ENCODE data around the gene LANCL1.

Gene LANCL1, protein sequence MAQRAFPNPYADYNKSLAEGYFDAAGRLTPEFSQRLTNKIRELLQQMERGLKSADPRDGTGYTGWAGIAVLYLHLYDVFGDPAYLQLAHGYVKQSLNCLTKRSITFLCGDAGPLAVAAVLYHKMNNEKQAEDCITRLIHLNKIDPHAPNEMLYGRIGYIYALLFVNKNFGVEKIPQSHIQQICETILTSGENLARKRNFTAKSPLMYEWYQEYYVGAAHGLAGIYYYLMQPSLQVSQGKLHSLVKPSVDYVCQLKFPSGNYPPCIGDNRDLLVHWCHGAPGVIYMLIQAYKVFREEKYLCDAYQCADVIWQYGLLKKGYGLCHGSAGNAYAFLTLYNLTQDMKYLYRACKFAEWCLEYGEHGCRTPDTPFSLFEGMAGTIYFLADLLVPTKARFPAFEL

DNA sequence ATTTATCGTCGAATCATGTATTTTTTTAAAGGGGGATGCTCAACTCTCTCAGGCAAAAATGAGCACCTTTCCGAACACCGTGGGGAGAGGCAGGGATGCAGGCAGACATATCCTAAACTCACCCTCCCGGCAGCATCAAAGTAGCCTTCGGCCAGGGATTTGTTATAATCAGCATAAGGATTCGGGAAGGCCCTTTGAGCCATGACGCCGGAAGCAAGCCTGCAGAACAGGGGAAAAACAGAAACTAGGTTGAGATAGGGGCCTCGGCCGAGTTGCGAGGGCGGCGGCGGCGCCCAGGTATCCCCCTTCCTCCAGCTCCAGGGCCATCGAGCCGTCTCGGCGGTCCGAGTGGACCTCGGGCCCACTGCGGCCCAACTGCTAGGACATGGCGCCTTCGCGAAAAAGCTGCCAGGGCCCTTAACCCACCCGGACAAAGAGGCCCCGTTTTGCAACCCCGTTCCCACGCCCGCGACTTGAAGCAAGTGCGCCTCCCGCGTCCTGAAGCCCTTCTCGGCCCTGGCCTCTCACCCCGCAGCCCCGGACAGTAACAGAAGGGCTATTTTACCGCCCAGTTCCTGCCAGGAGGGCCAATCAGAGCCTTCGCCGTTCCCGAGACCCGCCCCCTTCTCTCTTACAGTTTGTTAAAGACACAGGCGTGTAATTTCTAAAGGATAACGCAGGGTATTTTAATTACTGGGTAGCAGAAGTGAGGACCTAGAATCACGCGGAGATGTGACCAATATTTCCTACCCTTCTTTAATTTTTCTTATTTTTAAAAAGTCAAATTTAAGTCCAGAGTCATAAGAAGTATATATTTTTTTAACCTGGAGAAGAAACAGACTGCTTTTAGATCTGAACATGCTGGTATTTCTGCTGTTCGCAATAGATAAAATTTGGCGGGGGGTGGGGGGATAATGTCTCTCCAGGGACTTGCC is at the start of gene LANCL1:
TSS of gene LANCL1 (minus strand) at position 566 of the 935 bp plus-strand sequence. CDS start at position 203, 363 bp downstream.
- peak; percentile 89 for DNase-seq

DNA sequence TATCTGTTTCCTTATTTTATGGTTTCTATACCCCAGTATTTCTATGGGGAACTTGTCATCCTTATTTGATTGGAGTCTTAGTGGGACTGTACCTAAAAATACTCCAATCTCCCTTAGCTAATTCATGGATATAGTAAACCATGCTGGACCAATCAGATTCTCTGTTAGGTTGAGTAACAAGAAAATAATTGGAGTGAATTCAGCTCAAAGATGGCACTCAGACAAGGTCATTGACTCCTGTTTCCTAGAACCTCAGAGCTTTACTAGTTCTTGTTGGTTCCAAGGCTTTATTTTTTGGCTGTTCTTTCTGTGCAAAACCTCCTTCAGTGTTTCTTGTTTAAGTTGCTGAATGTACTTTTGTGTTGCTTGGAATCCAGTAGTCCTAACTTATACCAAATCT is 48.0 kb upstream of the LANCL1 start:
- DNase-seq: no peak

DNA sequence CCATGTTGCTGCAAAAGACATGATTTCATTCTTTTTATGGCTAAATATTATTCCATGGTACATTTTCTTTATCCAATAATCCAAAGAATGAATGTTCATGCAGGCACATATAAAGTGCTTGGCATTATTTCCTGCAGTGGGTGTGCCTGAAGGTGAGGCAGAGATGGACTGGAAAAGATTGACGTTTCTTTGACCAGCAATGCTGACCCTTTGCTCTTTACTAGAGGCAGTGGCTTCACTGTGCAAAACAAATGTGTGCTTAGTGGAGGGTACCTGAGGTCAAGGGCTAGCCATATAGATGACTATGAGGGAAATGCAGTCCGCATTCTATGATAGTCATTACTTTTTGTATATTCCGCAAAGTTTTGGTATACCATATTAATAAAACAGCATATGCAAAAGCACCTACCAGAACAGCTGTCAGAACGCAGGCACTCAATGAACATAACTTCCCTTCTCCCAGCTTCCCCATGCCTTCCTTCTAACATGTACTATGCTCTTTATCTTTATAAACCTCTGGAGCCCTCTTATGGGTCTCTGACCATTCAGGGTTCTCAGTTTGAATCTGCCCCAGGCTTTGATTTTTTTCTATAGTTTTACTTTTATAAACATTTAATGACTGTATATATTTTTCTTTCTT is 47.2 kb upstream of the LANCL1 start:
- no peak for DNase-seq

DNA sequence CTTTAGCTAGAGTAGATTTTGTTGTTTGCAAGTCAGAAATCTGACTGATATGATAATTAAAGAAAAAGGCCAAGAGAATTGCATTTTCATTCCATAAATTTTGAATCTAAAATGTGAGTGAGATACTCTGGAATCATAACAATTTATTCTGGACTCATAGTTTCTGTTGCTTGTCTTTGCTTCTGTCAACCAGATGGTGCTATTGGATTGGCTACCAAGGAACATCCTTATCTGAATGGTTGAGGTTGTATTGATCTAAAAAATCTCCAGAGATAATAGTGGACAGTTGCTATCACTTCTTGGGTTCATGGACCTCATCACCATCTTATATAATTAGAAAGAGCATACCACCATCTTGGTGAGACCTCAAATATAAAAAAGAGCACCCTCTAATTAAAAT is 45.8 kb upstream of the LANCL1 start:
- DNase-seq: no peak

DNA sequence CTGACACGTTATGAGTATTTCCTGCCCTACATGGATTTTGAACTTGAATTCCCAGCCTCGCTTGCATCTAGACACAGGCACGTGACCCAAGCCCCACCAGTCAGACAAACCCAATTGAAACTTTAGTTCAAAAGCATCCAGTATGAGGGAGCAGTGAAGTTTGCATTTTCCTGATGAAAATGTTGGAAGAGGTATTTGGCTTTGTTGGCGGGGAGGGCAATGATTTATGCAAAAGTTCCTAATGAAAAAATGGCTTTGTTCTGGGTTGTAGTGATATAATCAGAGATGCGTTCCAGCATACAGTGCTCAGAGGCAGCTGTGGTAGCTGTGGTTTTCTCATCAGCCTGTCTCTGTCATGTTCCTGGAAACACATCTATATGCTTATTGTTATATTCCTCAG is 43.0 kb upstream of the LANCL1 start:
- DNase-seq: no peak

DNA sequence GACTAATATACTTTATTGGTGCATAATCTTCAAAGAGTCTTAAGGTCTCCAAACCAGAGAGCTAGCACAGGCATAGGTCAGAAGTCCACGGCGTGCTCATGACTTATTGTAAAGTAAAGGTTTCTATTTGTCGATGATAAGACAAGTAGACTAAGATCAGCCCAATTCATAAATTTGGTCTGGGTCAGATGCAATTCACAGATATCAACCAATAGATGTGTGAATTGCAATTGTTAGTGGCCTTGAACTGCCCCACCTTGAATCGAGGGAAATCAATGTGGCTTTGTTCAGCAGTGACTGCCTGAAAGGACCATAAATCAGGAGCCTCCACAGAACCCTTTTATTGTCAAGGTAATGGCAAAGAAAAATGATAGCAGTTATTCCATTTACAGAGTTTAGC is 40.7 kb upstream of the LANCL1 start:
- DNase-seq: no peak

DNA sequence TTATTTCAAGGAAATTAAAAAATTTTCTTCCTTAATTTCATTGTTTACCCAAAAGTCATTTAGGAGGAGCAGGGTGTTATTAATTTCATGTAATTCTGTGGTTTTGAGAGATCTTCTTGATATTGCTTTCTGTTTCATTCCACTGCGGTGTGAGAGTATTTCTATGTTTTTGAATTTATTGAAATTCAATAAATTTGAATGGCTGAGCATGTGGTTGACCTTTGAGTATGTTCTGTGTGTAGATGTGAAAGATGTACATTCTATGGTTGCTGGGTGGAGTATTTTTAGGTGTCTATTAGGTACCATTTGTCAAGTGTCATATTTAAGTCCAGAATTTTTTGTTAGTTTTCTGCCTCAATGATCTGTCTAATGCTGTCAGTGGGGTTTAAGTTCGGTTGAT is 39.4 kb upstream of the LANCL1 start:
- no peak for DNase-seq

DNA sequence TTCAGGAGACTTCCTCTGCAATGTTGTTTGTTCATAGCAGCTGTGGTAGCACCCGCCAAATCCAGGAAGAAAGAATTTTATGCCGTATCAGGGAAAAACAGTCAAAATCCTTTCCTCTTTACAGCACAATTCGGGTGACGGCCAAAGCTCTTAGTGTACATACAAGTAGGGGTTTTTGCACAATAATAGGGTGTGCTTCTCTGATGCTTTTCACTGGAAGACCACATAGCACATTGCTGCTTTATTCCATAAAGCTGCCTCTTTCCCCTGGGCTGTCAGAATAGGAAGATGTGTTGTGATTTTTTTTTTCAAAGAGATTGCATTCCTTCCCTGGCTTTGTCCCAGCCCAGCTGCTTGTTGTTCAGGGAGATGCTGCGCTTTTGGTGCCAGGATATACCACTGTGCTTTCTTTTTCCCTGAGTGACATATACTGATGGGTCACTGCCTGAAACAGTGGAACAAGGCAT is 27.2 kb upstream of the LANCL1 start:
- no peak for DNase-seq

DNA sequence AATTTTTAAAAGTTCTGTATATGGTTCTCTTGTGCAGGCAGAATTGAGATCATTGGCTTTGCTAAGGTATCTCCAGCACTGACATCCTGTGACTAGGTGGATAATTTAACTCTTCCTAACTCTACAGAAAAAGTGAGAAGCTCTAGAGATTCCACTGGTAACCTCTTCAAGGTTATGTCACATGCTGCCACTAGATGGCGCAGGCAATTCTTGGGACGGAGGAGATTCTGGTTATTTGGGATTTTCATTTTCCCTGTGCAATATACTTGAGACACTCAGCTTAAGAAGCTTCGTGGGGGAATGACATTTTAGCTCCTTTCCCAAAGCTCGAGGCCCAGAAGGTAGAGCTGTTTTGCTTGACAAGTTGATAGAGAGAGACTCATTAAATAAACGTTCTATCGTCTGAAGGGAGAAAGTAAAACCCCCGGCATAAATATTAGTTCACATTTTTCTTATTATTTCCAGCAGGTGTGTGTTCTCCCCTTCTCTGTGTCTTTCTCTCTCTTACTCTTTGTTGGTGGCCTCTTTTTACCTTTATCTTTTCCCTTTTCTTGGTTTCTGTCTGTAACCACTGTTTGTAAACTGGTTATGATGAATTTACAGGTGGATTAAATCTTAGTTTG is 26.6 kb upstream of the LANCL1 start:
- no peak for DNase-seq

DNA sequence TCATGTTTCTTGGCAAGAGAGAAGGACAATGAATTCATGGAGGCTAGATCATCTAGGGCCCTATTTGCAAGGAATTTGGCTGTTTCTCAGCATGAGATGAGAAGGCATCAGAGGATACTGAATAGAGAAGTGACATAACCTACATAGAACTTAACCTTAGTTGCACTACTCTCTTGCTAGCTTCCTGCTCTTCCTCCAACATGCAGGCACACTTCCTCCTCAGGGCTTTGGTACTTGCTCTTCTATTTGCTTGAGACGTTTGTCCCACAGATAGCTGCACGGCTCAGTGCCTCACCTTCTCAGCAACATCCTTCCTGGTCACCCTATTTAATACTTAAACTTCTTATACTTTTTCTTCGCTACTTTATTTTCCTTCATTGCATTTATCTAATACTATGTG is 20.0 kb upstream of the LANCL1 start:
- no peak for DNase-seq

DNA sequence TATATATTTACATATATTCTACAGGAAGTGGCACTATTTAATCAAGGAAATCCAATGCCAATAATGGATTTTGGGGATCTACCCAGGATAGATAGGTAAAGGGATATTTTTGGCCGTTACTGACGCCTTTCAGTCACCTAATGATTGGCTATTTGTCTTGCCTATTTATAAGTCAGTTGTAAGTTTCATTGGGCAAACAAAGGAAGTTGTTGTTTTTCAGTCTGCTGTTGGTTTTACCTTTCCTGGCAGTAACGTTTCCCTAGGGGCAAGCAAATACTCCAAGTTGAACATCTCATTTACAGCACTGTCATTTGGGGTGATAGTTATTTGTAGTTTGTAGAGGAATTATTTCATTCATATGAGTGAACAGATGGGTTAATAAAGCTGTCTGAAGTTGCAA is 17.0 kb upstream of the LANCL1 start:
- no peak for DNase-seq

DNA sequence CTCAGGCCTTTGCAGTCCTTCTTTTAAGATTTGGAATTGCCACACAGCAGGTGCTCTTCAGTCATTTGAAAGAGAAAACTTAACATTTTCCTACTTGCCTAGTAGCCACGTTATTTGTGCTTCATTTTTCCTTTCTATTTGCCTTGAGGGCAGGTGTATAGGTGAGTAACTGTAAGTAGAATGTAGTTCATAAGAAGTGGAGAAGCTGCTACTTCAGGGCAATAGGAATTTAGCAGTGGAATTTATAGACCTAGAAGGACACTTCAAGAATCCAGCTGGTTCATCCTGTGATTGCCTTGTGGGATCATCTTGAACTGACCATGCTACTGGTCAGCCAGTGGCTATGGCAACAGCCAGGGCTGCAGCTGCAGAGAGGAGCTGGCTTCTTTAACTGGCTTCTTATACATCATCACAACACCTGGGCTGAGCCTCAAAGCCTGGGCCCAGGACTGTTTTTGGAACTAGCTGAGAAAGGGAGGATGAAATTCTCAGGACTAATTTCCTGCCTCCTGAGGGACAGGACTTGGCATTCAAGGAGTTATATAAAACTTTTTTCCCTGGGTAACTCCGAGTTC is 5.1 kb upstream of the LANCL1 start:
- no peak for DNase-seq

DNA sequence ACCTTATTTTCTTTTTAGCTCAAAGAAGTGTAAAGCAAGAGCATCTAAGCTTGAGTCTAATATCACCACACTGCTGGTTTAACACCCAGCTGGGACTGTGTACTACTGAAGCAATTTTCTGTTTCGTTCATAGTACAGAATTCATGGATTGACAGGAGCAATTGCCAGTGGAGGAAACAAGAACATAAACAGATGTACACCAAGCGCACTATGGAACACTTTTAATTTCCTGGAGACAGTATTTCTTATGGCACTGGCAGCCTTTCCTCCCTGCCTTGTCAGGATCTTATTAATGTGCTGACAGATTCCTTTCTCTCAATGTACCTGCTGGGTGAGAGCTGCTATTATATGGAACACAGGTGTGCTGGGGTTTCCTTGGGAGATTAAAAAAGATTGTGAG is 4.2 kb upstream of the LANCL1 start:
- no peak for DNase-seq

DNA sequence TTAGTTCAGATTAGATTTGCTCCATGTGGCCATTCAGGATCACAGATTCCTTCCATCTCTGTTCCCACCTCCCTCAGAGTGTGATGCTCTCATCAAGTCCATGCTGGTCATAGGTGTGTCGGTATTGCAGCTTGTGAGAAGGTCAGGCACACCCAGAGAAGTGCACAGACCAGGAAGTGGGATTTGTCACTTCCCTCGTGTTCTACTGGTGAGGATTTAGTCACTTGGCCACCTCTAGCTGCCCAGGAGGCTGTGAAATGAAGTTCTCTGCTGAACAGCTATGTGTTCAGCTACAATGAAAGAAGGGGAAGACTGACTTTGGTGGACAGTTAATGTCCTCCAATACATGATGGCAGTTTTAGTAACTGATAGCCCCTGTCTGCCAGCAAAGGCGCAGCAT is 3.5 kb upstream of the LANCL1 start:
- no peak for DNase-seq

DNA sequence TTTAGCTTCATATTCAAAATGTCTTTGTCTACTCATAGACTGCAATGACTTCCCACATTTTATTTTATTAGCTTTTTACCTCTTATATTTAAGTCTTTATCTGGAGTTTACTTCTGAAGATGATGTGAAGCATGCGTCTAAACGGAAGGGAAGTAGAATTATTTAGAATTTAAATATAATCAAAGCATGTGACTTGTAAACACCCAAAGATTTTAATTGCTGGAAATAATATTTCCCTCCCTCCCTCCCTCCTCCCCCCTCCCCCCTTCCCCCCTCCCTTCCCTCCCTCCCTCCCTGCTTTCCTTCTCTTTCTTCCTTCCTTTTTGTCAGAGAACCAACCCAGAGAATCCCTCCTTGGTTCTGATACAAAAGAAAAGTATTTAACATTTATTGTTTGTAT is 2.1 kb upstream of the LANCL1 start:
- no peak for DNase-seq

DNA sequence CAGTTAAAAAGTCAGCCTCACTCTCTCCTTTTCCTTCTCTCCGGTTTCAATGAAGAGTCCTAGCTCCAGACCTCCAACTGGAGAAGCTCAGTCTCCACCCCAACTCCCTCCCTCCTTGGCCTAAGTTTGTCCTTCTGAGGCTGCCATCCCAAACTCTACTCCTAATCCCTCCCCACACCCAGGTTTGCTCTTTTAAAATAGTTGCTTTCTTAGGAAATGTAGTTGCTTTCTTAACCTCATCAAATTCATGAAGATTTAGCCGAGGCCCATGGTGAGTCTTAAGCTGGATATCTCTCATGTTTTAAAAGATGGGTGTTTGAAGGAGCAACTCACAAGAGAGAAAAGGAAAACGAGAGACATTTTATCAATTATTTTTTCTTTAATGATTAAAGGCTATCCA is 937 bp upstream of the LANCL1 start:
- no peak for DNase-seq

DNA sequence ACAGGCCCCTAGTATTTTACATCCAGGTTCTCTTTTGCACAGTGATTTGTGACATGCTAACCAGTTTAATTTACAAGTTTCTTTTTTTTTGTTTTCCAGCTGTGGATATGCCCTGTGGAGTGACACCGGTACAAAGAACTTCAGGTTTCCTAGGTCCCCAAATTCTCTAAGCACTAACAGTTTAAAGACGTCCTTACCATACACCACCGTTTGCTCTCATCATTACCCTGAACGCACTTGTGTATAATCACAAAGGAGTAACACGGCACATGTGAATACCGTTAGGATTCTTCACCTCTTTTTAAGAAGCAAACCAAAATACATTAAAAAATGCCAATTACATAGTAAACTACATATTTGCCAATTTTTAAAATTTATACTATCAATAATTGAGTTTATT is 853 bp downstream of the LANCL1 start:
- no peak for DNase-seq

DNA sequence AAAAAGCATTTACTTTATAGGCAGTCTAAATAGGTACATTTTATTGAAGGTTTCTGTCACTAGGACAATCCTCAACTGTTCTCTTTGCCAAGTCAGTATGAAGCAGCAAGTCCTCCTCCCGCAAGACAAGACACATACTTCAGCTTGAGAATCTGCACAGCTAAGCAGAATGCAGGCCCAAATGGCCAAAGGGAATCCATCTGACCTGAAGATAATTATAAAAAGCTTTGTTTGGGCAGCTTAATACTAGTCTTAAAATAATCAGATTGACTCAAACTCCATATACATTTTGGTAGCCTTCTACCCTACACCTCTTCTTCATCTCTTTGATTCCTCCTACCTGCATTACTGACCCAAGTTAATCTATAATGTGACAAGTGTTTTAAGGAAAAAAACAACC is 1.8 kb downstream of the LANCL1 start:
- no peak for DNase-seq

DNA sequence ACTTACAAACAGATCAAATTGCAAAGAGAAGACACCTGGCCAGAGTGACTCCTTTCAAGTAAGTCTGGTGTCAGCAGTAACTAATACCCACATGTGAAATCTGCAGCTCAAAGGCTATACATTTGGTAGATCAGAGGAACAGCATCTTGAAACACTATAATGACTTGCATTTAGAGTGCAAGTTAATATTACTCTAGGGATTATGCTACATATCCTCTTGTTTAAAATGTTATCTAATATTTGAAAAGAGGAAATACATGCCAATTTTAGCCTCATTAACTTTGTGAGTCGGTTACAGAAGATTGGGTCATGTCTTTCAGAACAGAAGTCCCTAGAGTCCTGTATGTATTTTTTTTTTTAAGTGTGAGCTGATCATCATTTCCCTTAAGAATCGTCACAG is 15.2 kb downstream of the LANCL1 start:
- no peak for DNase-seq

DNA sequence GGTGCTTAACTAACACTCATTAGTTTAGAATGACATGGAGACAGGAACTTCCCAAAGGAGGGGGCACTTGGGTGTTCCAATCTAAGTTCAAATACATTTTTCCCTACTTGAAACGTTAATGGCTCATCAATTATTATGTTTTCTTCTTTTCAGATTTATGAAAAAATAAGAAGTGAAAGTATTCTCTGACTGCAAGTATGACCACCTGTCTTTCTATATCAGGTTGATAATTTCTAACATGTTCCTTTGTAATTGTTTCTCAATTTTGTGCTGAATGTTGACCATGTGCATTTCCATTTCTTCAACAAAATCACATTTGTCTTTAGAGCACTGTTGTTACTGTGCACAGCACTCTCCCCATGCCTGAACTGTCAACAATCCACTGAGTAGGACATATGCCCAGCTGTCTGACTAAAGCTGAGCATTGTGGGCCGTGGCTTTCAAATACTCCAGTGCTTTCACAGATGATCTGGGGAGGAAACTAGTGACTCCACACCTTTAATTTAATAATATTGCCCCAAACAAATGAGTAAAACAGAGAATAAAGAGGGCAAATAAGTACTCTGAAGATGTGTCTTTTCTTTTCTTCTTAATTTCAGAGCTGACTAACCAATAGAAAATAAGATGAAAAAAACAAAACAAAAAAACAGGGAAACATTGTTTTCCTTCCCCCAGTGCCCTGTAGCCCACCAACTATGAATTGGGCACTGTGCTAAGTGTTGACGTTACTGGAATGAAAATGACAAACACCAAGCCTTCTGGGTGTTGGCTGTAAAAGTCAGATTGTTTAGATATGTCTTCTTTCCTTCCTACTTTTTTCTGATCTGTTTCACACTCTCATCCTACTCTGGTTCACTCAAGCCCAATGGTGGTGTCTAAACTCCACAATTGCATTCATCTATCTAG is 16.0 kb downstream of the LANCL1 start:
- DNase-seq: no peak

DNA sequence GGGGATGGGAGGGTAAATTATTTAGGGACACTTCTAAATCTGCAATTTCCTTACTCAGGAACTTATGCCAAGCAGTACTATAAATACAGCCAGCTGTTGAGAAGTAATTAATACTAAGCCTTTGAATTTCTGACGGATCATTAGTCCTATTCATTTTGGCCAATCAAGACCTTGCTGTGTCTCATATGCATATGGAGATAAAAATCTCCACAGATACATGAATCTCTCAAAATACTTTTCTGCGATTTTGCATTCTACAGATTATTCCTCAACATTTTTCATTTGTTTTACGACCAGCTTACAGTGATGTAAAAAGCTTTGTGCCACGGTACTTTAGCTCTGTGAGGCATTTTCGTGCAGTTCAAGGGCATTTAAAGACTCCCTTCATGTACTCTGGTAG is 16.7 kb downstream of the LANCL1 start:
- DNase-seq: no peak

DNA sequence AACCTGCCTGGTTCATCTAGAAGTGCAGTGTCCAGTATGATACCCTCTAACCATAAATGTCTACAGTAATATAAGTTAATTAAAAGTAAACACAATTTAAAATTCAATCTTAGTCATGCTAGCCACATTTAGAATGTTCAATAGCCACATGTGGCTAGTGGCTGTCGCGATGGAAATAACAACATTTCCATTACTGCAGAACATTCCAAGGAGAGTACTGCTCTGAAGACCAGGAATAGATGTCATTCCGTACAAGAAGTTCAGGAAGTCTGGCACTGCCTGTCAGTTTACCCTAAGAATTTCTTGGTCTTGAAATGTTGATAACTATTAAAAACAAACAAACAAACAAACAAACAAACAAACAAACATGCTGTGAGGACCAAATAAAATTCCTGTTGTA is 17.2 kb downstream of the LANCL1 start:
- no peak for DNase-seq
